Natural killer cell treated with Interleukin-12 subunit alpha and Interleukin-12 subunit beta and Interleukin-15 and Interleukin-18, amount 100 ng/mL, for 72 hours (primary cell): ENCODE measurements around the gene PARPBP. TPM values are rescaled to one million over a fixed set of nuclear protein-coding genes. Genes with fewer than 3 reads are reported as not detected.
"Not testable (repeated sequence)": the region's sequence is repeated elsewhere in the genome, so short reads cannot be mapped to it uniquely, and the experiment has no call there.

Experiments
- ATAC-seq, 2 donors: fragments of 150-1000 bp; cut with Tn5 transposase in 1 of 2; sonication (Bioruptor Pico), chemical (Tn5 transposase) in 1 of 2; 2 replicates each; pipeline ENCODE4 v1.10.0; 2021
- DNase-seq: peaks from one replicate; pipeline ENCODE4 v3.0.0; 2022; ENCODE audit warnings: low spot score
- H3K27ac Mint-ChIP-seq, 2 donors: 1 replicate in 1 of 2; 2 replicates in 1 of 2; pipeline ENCODE4 v1.8.0; 2022; ENCODE audit warnings: mixed read lengths in 2 of 2, mild to moderate bottlenecking in 1 of 2, moderate library complexity in 1 of 2
- H3K27me3 Mint-ChIP-seq, 2 donors: 1 replicate in 1 of 2; 2 replicates in 1 of 2; pipeline ENCODE4 v1.8.0; 2022; ENCODE audit warnings: mixed read lengths in 2 of 2
- H3K36me3 Mint-ChIP-seq: one replicate; pipeline ENCODE4 v1.8.0; 2022; ENCODE audit warnings: mixed read lengths
- H3K4me1 Mint-ChIP-seq, 2 donors: 1 replicate in 1 of 2; 2 replicates in 1 of 2; pipeline ENCODE4 v1.8.0; 2022; ENCODE audit warnings: low read depth in 2 of 2, mixed read lengths in 2 of 2, mild to moderate bottlenecking in 1 of 2
- H3K4me3 Mint-ChIP-seq: one replicate; pipeline ENCODE4 v1.8.0; 2022; ENCODE audit warnings: mixed read lengths
- H3K9me3 Mint-ChIP-seq: 2 replicates; pipeline ENCODE4 v1.8.0; 2022; ENCODE audit warnings: mixed read lengths
- total RNA-seq, 2 donors: library from RNA; stranded (reverse); gene quantifications; one replicate each; pipeline ENCODE4 v1.2.3, GENCODE V29; 2022

PARPBP gene
- total RNA-seq, 2 donors from 2014 or later, result 14.2 to 46.9 TPM

GRCh38 chr12:102240859-102241258 lies 120.9 kb downstream of the PARPBP start:
- H3K4me1 Mint-ChIP-seq, ATAC-seq, H3K36me3 Mint-ChIP-seq, DNase-seq, H3K4me3 Mint-ChIP-seq, H3K27ac Mint-ChIP-seq: not testable (repeated sequence)
- H3K27me3 Mint-ChIP-seq, result peaks cover 0 to 13% of the 10 kb centered on the region in 2 donors
- peaks cover 14% of the 10 kb centered on the region for H3K9me3 Mint-ChIP-seq

Other genes starting within 250 kb of the PARPBP start
- 10 to 100 TPM; 24.5 to 63.0 TPM for gene DRAM1, start 242.6 kb upstream of the PARPBP start, total RNA-seq
- gene WASHC3, start 58.2 kb upstream of the PARPBP start, total RNA-seq, result 10 to 100 TPM; 21.0 to 38.2 TPM
- 10 to 100 TPM; 41.4 to 76.5 TPM for gene NUP37, start 69 bp upstream of the PARPBP start, total RNA-seq
- gene PMCH, start 77.7 kb downstream of the PARPBP start, total RNA-seq, result not detected